ENCODE measurements around the gene CXCL17.

DNA sequence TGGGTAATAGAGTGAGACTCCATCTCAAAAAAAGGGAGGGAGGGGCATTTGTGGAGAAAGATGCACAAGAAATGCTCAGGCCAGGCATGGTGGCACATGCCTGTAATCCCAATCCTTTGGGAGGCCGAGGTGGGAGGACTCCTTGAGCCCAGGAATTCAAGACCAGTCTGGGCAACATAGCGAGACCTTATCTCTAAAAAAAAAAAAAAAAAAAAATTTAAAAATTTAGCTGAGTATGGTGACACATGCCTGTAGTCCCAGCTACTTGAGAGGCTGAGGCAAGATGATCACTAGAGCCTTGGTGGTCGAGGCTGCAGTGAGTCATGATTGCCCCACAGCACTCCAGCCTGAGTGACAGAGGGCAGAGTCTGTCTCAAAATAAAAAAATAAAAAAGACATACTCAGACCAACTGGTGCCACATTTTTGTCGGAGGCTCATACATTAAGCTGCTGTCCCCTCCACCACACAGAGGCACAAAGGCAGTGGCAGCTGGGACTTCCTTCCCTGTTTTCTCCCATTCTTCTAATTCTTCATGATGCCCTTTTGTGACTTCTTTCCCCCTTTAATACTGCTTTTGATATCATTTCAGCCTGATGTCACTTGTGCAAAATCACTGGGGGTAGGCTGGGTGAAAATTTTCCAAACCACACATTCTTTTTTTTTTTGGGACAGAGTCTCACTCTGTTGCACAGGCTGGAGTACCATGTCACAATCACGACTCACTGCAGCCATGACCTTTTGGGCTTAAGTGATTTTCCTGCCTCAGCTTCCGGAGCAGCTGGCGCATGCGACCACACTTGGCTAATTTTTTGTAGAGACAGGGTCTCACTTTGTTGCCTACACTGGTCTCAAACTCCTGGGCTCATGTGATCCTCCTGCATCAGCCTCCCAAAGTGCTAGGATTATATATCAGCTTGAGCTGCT lies 26.8 kb upstream of the CXCL17 start:
- TF ChIP-seq, protein P1, sequence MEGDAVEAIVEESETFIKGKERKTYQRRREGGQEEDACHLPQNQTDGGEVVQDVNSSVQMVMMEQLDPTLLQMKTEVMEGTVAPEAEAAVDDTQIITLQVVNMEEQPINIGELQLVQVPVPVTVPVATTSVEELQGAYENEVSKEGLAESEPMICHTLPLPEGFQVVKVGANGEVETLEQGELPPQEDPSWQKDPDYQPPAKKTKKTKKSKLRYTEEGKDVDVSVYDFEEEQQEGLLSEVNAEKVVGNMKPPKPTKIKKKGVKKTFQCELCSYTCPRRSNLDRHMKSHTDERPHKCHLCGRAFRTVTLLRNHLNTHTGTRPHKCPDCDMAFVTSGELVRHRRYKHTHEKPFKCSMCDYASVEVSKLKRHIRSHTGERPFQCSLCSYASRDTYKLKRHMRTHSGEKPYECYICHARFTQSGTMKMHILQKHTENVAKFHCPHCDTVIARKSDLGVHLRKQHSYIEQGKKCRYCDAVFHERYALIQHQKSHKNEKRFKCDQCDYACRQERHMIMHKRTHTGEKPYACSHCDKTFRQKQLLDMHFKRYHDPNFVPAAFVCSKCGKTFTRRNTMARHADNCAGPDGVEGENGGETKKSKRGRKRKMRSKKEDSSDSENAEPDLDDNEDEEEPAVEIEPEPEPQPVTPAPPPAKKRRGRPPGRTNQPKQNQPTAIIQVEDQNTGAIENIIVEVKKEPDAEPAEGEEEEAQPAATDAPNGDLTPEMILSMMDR (IDR thresholded peaks at IDR 0.05; ENCODE audit: low read depth, low read length, poor library complexity, severe bottlenecking): no peak
- no peak for TF ChIP-seq EZH2phosphoT487 (IDR thresholded peaks at IDR 0.05; ENCODE audit: borderline replicate concordance, low read length)

Data from DOHH2 (cell line).